Ureter (tissue), 1 donor: Measurements from ENCODE around the gene STRN3. TPM values are rescaled to one million over a fixed set of nuclear protein-coding genes. Genes with fewer than 3 reads are reported as not detected.
"Not testable (repeated sequence)": the region's sequence is repeated elsewhere in the genome, so short reads cannot be mapped to it uniquely, and the experiment has no call there.

Experiments used
- DNase-seq: peaks from one replicate; pipeline ENCODE4 v3.0.0-alpha.2; 2020; ENCODE audit warnings: low spot score
- total RNA-seq: library from RNA; stranded (reverse); gene quantifications from one replicate; pipeline ENCODE4 v1.2.4, GENCODE V29; 2023
- donor health status: DM: yes; HTN: yes; CAD: no.

Gene STRN3
- total RNA-seq, 1 donor from 2014 or later = 57.6 TPM

- no peak for DNase-seq
Measured at GRCh38 chr14:31001339-31001658, 24.9 kb downstream of the STRN3 start.

- DNase-seq = no peak
Measured at GRCh38 chr14:31000629-31001338, 25.4 kb downstream of the STRN3 start.

- no peak for DNase-seq
Measured at GRCh38 chr14:30999038-30999773, 27.0 kb downstream of the STRN3 start.

- no peak for DNase-seq
Measured at GRCh38 chr14:30998100-30998706, 28.0 kb downstream of the STRN3 start.

- no peak for DNase-seq
Measured at GRCh38 chr14:30996892-30997659, 29.1 kb downstream of the STRN3 start.

GRCh38 chr14:30995689-30996088 lies 30.5 kb downstream of the STRN3 start:
- DNase-seq = no peak

GRCh38 chr14:30994681-30995620 lies 31.2 kb downstream of the STRN3 start:
- DNase-seq = no peak

GRCh38 chr14:30993071-30993470 lies 33.1 kb downstream of the STRN3 start:
- no peak for DNase-seq

GRCh38 chr14:30991408-30991807 lies 34.8 kb downstream of the STRN3 start:
- DNase-seq = no peak

- no peak for DNase-seq
Measured at GRCh38 chr14:30990770-30991169, 35.4 kb downstream of the STRN3 start.

- DNase-seq = no peak
Measured at GRCh38 chr14:30988509-30988908, 37.7 kb downstream of the STRN3 start.

- DNase-seq = no peak
Measured at GRCh38 chr14:30985796-30986195, 40.4 kb downstream of the STRN3 start.

GRCh38 chr14:30983858-30984257 lies 42.3 kb downstream of the STRN3 start:
- no peak for DNase-seq

GRCh38 chr14:30982533-30982932 lies 43.6 kb downstream of the STRN3 start:
- no peak for DNase-seq

- DNase-seq = no peak
Measured at GRCh38 chr14:30980980-30981379, 45.2 kb downstream of the STRN3 start.

GRCh38 chr14:30980106-30980704 lies 46.0 kb downstream of the STRN3 start:
- not testable (repeated sequence) for DNase-seq

- no peak for DNase-seq
Measured at GRCh38 chr14:30977752-30978151, 48.4 kb downstream of the STRN3 start.

GRCh38 chr14:30974628-30975027 lies 51.6 kb downstream of the STRN3 start:
- no peak for DNase-seq

GRCh38 chr14:30972882-30973582 lies 53.1 kb downstream of the STRN3 start:
- no peak for DNase-seq
